Stimulated activated CD8-positive, alpha-beta memory T cell treated with anti-CD3 and anti-CD28 coated beads, Interleukin-15, amount 100 ng/mL, for 48 hours (primary cell): ENCODE measurements around the gene RAB3C.

ENCODE experiments used
- DNase-seq, 2 donors: peaks; one replicate each; pipeline ENCODE4 v3.0.0-alpha.2; 2020; ENCODE audit warnings: low read depth in 2 of 2

RAB3C gene

DNA sequence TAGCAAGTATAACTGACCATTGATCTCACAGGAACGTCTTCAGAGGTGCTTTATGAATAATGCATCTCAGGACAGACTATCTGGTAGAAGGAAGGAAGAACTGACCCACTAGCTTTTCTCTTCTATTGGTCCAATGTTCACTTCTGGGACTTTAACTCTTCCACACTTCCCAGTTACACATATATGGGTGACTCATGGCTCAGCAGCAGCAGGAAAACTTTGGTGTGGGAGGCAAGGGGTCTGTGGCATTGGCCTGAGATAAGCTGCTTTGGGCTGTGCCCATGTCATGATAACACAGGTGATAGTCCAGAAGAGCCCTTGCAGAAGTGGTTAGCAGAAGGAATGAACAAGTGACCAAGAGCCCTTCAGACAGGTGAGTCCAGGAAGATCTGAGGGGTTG, 148.8 kb downstream of the RAB3C start:
- DNase-seq, result no peak

DNA sequence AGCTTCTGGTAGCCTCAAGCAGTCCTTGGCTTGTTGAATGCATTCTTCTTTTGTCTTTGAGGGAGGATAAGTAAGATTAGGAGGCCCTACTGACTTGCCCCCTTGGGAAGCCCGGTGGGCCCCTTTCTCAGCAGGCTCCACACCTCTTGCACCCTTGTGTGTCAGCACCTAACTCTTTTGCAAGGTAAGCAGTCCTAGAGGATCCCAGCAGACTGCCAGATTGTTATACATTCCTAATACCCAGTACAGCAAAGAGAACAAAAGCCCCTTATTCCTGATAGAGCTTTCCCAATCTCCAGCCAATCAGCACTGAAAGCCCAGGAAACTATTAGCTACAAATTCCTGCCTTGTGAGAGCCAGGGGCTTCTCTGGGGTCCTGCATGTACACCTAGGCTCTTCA, 152.8 kb downstream of the RAB3C start:
- DNase-seq, result no peak

DNA sequence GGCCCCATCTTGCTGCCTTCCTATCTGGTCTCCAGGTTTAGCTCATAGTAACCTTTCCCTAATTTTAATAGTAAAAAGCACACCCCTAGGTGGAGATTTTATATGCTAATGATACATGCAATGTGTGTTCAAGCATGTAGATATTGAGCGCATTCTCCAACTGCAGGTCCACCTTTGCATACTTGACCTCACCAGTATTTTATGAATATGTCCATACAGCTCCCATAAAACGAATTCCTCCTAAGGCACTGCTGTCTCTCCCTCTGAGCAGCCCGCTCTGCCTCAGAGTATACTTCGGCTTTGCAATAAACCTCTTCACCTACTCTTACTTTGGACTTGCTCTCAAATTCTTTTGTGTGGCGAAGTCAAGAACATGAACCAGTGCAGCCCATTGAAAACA, 153.3 kb downstream of the RAB3C start:
- no peak for DNase-seq

DNA sequence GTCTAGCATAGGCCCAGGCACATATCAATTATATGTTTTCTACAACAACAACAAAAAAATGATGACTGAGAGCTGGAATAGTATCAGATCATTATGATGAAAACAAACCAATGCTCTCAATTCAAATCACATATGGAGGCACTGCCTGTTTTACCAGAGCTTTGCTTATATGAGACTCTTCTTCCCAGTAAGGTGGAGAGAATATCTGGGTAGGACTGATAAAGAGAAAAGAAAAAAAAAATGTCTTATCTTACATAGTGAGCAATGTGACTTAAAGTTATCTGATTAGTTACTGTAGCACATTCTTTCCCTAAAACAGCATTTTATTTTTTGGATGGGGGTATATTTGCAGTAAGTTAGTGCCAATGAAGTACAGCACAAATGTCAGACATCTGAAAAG, 154.8 kb downstream of the RAB3C start:
- DNase-seq, result no peak

DNA sequence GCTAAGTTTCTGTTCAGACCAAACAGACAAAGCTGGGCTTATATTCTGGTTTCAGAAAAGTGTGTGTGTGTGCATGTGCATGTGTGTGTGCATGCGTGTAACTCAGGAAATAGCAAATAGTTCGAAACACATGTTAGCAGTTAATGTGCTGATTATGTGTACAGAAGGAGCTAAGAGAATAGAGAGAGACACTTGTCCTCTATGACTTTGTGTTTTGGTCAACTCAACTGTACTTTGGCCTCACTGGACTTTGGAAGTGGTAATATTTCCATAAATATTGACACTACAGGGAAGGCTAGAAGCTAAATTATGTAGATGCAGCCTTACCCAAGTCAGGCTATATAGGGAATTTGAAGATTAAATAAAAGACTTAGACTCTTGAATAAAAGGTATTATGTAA, 155.5 kb downstream of the RAB3C start:
- DNase-seq, result no peak

DNA sequence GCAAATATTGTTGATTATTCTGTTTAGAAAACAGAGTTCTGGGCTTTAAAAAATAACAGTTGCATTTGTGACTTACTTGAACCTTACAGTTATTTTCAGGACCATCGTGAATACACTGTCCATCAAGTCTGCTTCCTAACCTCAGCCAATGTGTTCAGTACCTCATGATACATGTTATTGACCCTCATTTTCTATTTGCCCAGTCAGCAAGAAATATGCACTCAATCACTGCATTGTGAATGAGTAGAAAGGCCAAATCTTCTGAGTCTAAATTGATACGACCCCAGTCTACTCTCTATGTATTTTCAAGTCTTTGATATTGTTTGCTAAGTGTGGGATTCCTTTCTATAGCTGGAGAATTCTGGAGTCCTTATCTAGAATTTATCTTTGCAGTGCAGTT, 156.2 kb downstream of the RAB3C start:
- DNase-seq, result no peak

DNA sequence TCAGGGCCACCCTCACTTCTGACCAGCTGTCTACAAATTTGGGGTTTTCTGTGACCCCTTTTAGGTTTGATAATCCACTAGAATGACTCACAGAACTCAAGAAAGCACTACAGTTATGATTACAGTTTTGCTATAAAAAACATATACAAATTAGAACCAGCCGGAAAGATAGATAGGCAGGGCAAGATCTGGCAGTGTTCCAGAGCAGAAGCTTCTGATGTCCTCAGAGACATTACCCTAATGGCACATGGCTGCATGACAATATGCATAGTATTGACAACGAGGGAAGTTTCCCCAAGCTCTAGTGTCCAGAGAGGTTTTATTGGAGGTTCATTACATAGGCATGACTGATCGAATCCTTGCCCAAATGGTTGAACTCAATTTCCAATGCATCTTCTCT, 158.1 kb downstream of the RAB3C start:
- no peak for DNase-seq

DNA sequence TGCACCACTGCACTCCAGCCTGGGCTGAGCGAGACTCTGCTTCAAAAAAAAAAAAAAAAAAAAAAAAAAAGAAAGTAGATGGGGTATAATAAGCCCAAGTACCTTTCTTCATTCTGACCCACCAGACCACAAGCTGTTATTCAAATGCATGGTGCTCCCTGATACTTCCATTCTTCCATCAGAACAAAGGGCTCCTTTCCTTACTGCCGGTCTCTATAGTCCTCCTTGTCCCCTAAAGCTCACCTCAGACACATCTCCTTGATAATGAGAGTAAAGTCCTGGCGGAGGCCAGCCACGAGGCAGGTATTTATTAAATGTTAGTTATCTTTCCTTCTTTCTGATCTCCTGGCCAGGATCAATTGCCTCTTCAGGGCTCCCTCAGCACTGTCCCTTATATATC, 162.5 kb downstream of the RAB3C start:
- DNase-seq, result no peak

DNA sequence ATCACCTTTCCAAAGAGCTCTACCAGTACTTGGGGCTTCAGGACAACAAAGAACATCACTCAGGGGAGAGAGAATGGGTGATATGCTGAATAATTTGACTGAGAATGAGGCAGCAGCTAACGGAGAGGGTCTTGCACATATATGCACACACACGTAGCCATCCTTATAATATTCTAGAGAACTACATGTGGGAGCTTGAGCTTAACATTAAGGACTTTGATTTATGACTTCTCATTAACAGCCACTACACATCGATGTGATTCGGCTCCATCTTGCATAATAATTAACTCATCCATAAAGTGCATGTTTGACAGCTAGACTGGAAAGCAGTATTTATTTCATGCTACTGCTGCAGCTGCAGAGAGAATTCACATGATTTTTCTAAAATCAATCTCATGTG, 163.4 kb downstream of the RAB3C start:
- DNase-seq, result no peak

DNA sequence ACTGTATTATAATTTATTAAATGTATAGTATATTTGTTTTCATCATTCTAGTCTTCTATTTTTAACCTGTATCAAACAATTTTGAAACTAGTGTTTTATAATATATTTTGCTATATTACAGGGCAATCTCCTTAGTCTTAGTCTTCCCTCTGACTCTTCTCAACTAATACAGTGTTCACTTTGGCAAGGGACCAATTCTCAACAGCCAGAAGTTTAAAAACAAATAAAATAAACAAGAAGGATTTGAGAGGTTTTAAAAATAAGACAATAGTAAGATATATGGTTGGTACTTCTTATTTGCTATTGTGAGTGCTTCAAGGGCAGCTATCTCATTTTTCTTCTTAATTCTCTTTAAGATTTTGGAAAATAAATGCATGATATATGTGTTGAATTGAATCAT, 167.2 kb downstream of the RAB3C start:
- DNase-seq, result no peak

DNA sequence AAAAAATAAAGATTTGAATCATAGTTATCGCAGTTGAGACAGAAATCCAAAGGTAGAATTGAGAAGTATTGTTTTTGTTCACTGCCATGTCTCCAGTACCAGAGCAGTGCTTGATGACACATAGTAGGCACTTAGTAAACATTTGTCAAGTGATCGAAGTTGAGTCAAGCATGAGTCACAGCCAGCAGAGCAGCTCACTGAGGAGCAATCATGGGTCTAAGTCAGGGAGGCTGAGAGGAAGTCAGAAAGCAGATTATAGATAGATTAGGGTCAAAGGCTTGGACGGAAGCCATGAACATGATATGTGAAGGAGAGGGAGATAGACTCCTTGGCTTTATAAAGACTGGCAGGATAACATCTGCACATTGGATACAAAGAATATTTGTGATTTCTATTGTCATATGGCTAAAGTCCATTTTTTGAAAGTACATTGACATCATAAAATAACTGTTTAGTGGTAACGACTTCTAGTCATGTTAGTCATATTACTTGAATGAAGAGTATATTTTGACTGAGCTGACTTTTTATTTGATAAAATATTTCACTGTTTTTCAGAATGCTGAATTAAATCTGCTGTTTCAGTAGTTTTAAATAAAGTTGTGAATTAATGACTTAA, 168.5 kb downstream of the RAB3C start:
- peak in 1 of 2 donors; percentile 12 for DNase-seq

DNA sequence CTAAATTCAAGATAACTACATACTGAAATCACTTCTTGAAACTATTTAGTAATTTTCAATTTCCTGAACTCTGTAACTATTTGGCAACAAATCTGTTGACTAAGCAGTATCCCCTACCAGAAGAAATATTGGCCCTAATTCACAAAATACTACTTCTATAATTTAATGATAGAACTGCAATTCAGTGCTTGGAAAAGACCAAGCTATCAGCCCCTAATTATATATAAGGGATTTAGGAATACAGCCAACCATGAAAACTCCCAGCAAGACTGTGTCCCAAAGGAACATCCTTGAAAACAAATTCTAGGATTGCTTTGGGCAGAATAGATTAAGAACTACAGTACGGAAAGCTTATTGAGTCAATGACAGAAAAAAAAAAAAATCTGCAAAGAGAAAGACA, 169.2 kb downstream of the RAB3C start:
- DNase-seq, result no peak

DNA sequence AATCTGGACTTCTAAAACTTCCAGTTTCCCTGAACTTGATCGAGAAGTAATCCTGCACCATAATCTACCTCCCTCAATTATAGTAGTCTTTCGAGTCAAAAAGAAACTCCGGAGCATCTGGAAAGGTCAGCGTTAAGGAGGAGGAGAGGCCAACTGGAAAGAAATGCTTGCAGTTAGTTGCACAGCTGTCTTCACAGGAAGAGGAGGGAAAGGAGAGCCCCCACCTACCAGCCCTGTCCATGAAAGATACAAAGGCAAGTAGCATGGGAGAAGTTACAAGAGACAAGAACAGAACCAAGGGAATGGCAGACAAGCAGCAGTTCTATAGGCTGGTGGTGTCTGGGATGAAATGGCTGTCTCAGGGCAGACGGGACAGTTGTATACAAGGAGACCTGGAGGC, 170.6 kb downstream of the RAB3C start:
- no peak for DNase-seq

DNA sequence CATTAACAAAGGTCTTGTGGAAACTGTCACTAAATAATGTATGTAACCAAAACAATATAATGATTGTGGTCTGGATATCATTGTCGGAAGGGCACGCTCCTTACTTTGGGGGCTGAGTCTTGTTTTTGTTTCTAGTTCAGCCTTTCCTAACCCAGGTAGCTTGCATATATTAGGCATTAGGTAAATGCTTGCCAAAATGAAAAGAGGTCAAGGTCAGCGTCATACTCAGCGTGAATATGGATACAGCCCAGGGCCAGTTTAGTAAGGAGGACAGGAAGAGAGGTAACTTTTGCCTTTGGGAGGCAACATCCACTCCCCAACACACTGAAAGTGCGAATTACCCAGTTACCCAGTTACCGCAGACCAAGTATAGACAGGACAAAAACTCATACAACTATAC, 171.4 kb downstream of the RAB3C start:
- DNase-seq, result no peak

DNA sequence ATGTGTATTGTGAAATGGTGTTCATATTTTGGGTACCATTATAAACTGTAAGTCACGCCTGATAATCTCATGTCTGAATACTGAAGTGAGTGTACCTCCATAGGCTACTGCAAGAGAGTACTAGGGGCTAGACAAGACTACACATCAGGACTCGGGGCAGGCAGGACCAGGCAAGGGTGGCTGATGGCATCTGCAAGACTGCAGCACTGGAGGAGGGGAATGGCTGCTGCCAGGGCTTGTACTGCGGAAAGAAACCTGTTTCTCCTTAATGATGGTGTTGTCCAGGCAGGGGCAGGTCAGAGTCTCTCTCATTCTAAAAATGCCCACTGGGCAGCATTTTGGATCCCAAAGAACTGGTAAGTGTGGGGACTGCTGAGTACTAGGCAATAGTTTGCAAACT, 172.5 kb downstream of the RAB3C start:
- DNase-seq, result no peak

DNA sequence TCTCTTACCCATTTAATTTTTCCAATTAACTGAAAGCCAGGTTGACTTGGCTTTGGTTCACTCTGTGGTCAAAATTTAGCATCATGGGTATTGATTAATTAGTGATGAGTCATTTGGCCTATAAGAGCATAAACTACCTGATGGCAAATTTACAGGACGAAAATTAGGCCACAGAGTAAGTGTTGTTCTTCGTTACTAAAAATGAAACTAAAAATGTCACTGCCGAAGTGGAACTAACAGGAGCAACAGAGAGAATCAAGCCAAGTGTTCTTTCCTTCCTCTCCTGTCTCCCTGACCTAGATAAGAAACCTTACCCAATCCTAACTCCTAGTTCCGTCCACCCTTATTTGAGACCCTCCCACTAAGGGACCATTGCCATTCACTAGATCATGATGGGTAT, 176.9 kb downstream of the RAB3C start:
- no peak for DNase-seq

DNA sequence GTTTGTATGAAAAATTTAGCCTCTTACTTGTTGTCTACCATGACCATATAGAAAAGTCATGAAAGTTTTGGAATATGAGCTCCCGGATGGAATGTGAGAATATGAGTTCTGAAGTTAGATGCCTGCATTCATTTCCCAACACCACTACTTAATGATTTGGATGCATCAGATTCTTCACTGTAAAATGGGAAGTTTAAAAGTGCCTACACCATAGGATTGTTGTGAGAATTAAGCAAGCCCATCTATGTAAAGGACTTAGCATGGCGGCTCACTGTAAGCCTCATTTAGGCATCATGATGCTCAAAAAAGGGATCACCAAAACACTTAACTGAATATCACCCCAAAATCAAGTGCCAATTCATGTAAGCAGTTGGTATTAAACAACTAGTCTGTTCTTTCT, 177.3 kb downstream of the RAB3C start:
- no peak for DNase-seq

DNA sequence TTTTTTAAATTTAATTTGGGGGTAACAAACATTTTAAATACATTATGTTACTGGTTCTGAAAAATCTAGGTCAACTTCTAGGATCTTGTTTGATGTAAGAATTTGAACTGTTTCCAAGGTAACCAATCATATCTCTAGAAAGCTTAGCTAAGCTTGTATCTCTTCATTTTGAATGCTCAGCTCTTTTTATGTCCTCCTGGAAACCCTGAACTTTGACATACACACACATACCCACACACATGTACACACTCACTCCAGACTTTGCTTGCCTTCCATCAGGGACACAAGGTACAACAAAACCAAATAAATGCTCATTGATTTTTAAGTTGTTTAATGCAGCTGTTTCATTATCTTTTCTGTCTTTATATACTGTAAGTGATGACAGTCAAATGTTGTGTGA, 178.5 kb downstream of the RAB3C start:
- DNase-seq, result no peak

DNA sequence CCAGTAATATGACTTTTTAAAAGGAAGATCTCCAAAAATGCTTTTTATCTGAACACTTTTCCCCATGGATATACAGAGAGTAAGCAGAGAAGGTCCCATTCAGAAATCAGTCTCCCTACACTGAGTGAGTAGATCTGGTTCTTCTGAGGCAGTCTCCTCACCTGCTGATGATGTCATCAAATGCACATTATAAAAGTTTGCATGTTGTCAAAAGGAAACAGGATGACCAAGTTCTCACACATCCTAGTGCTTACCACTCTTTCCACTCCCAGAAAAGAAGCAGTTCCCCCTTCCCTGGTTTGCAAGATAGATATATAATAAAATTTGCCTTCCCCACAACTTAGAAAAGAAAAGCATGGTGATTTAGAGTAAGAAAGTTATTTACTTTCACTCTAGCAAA, 180.5 kb downstream of the RAB3C start:
- no peak for DNase-seq

DNA sequence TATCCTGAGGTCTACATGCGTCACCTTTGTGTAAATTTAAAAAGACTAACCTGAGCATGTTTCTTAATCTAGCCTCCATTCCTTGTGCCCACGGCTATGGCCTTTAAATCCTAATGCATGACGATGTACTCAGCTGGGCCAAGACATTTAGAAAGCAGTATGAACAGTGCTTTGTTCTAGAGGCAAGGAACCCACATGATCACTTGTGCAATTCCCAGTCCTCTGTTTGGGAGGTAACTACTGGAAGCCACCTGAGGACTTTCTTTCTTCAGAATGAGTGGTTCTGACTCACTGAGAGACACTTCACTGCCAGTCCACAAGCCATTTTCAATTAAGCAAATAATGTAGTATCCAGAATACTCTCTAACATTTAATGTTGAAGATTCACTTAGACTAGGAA, 181.3 kb downstream of the RAB3C start:
- no peak for DNase-seq

DNA sequence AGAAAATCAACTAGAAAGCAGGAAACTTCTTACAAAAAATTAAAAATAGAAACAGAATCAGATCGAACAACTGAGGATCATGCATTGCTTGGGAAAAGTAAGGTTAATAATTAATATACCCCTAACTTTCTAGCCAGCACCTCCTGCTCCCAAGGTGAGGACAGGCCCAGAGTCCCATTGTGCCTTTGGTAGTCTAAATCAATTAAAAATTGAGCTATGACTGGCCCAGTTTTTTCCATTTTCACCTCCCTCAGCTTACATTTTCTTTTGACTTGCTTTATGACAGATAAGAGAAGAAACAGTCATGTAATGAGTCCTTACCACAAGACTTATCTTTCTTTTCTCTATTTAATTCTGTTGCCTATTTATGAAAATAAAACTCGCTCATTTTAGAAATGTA, 182.2 kb downstream of the RAB3C start:
- no peak for DNase-seq

DNA sequence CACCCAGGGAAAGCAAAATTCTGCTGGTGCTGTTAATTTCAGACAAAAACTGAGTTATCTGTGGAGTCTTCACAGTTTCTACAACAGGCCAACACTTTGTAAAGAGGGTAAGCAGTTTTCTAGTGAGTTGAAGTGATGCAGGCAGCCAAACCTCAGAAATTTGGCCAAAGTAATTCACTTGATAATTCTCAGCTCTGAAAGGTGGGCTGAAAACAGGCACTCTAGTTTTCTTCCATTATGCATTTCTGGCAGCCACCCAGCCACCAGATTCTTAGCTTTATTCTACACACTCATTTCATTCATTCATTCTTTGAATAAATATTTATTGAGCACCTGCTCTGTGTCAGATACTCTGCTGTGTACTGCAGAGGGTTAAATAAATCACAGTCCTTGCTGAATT, 184.2 kb downstream of the RAB3C start:
- DNase-seq, result no peak

DNA sequence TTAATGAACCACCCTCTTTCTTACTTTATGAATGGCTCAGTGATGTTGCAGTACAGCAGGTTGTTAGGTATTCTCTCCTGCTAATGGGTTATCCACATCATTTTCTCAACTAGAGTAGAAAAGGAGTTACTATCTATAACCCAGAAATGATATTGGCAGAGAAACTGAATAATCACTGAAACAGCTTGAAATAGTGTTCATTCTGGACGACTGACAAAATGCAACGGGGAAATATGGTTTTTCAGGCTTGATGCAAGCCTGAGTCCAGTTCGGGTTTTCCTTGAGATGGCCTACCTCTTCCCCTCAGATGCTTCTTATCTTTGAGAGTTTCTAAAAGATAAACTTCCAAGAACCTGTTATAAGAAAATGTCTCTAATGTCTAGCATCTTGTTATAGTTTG, 187.3 kb downstream of the RAB3C start:
- DNase-seq, result no peak

DNA sequence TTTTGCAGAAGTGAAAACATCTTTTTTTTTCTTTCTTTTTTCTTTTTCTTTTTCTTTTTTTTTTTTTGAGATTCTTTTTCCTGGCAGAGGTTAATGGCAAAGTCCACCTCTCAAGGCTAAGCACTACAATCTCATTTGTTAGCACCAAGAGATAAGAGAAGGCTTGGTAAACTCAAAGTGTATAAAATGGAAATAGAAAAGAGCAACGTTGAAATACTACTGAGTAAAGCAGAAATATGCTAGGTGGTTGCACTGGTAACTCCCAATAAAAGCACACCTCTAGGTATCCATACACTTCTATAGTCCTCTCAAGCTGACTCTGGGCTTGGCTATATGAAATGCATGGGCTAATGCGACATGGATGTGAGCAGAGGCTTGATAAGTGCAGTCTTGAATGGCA, 188.9 kb downstream of the RAB3C start:
- no peak for DNase-seq
